CD14-positive monocyte (primary cell): ENCODE data around the gene AMZ1. TPM values are rescaled to one million over a fixed set of nuclear protein-coding genes. Genes with fewer than 3 reads are reported as not detected.
A peak's percentile ranks its signal among the peaks of the same experiment; 100 is the strongest.

Source experiments
- DNase-seq, 3 donors: peaks; one replicate each; pipeline ENCODE4 v3.0.0-alpha.2; 2011 to 2022
- H2AFZ ChIP-seq: 2 replicates; pipeline ENCODE4 v1.6.0; 2012; ENCODE audit warnings: mild to moderate bottlenecking, low read depth, low read length, inconsistent platforms; ENCODE audit not compliant: insufficient read depth, poor library complexity, severe bottlenecking
- H3K27ac ChIP-seq, 2 donors: 1 replicate in 1 of 2; 2 replicates in 1 of 2; pipeline ENCODE4 v1.5.1; 2012 to 2013; ENCODE audit warnings: low read length in 2 of 2, control low read depth in 1 of 2, inconsistent platforms in 1 of 2, low read depth in 1 of 2, mild to moderate bottlenecking in 1 of 2
- H3K27me3 ChIP-seq, 2 donors: one replicate each; pipeline versions ENCODE4 v1.6.0 to v1.6.1; 2011 to 2013; ENCODE audit warnings: low read length in 2 of 2; ENCODE audit not compliant: control insufficient read depth in 2 of 2, insufficient read depth in 2 of 2
- H3K36me3 ChIP-seq, 2 donors: replicated peaks in 1 of 2; 1 replicate in 1 of 2; 2 replicates in 1 of 2; pipeline versions ENCODE4 v1.5.1 to v1.6.1; 2012 to 2013; ENCODE audit warnings: low read length in 2 of 2, control low read depth in 1 of 2, inconsistent platforms in 1 of 2, mild to moderate bottlenecking in 1 of 2; ENCODE audit not compliant: insufficient read depth in 2 of 2, control insufficient read depth in 1 of 2
- H3K4me1 ChIP-seq, 2 donors: 1 replicate in 1 of 2; 2 replicates in 1 of 2; pipeline versions ENCODE4 v1.5.1 to v1.6.1; 2012 to 2013; ENCODE audit warnings: low read length in 2 of 2, control low read depth in 1 of 2, inconsistent platforms in 1 of 2, mild to moderate bottlenecking in 1 of 2, moderate library complexity in 1 of 2; ENCODE audit not compliant: insufficient read depth in 2 of 2, control insufficient read depth in 1 of 2
- H3K4me2 ChIP-seq: replicated peaks from 2 replicates; pipeline ENCODE3; 2012; ENCODE audit warnings: low read length, moderate library complexity, mild to moderate bottlenecking; ENCODE audit not compliant: poor library complexity, severe bottlenecking; ENCODE audit errors: extremely low read depth
- H3K4me3 ChIP-seq, 3 experiments: fragments of 200-600 bp in 1 of 3; sonication (generic) in 1 of 3; replicated peaks in 1 of 3; 1 replicate in 2 of 3; 2 replicates in 1 of 3; pipeline ENCODE4 v1.5.1; 2011 to 2013; ENCODE audit warnings: low read length in 3 of 3, mild to moderate bottlenecking in 3 of 3, control low read depth in 2 of 3, low read depth in 2 of 3, inconsistent platforms in 1 of 3, moderate library complexity in 1 of 3
- H3K79me2 ChIP-seq: 2 replicates; pipeline ENCODE4 v1.6.0; 2012; ENCODE audit warnings: mild to moderate bottlenecking, control low read depth, inconsistent platforms, low read length, moderate library complexity; ENCODE audit not compliant: insufficient read depth
- H3K9ac ChIP-seq: 2 replicates; pipeline ENCODE4 v1.6.0; 2017; ENCODE audit warnings: low read length, mild to moderate bottlenecking; ENCODE audit not compliant: insufficient read depth, poor library complexity, severe bottlenecking
- H3K9me3 ChIP-seq, 2 donors: replicated peaks in 1 of 2; 1 replicate in 1 of 2; 2 replicates in 1 of 2; pipeline versions ENCODE4 v1.5.1 to v1.6.1; 2012 to 2013; ENCODE audit warnings: low read length in 2 of 2, control low read depth in 1 of 2; ENCODE audit not compliant: control insufficient read depth in 1 of 2, insufficient read depth in 1 of 2
- H4K20me1 ChIP-seq: 2 replicates; pipeline ENCODE4 v1.6.0; 2012; ENCODE audit warnings: mild to moderate bottlenecking, low read length, control low read depth, moderate library complexity; ENCODE audit not compliant: insufficient read depth
- H3K27ac Mint-ChIP-seq, 7 donors: one replicate each; pipeline ENCODE4 v1.8.0; 2020; ENCODE audit warnings: mild to moderate bottlenecking in 7 of 7, mixed read lengths in 7 of 7, moderate library complexity in 6 of 7, inconsistent platforms in 2 of 7
- H3K27me3 Mint-ChIP-seq, 3 donors: one replicate each; pipeline ENCODE4 v1.8.0; 2021 to 2022; ENCODE audit warnings: low read depth in 3 of 3, mild to moderate bottlenecking in 3 of 3, mixed read lengths in 3 of 3, moderate library complexity in 3 of 3, inconsistent platforms in 1 of 3
- H3K36me3 Mint-ChIP-seq, 2 donors: one replicate each; pipeline ENCODE4 v1.8.0; 2020; ENCODE audit warnings: mixed read lengths in 2 of 2, inconsistent platforms in 1 of 2, mild to moderate bottlenecking in 1 of 2
- H3K4me1 Mint-ChIP-seq: one replicate; pipeline ENCODE4 v1.8.0; 2020; ENCODE audit warnings: mild to moderate bottlenecking, mixed read lengths
- H3K4me3 Mint-ChIP-seq, 2 donors: one replicate each; pipeline ENCODE4 v1.8.0; 2020; ENCODE audit warnings: mild to moderate bottlenecking in 2 of 2, mixed read lengths in 2 of 2, moderate library complexity in 1 of 2
- H3K9me3 Mint-ChIP-seq, 7 donors: one replicate each; pipeline ENCODE4 v1.8.0; 2020 to 2022; ENCODE audit warnings: mixed read lengths in 7 of 7, mild to moderate bottlenecking in 6 of 7, moderate library complexity in 6 of 7, inconsistent platforms in 2 of 7
- CTCF ChIP-seq: fragments of 200-600 bp; IDR thresholded peaks from one replicate; pipeline ENCODE4 v1.8.0; 2022; ENCODE audit warnings: antibody characterized with exemption, mild to moderate bottlenecking
- WGBS: methylation state at CpG from one replicate; pipeline ENCODE4 v1.1.5; 2013; ENCODE audit warnings: missing lambda C conversion rate; ENCODE audit not compliant: insufficient coverage; 5-methylcytosine and 5-hydroxymethylcytosine counted together
- intact Hi-C, 2 donors: fragments of 100-400 bp; cut with micrococcal nuclease; formaldehyde crosslinking; loops; one replicate each; pipeline versions ENCODE4 v1.15.0 to v1.15.1; 2023
- polyA plus RNA-seq, 3 donors: library from polyadenylated mRNA; depleted of rRNA in 1 of 3; unstranded in 2 of 3; stranded (reverse) in 1 of 3; fragments of 300-500 nt in 2 of 3; fragments of >200 nt in 1 of 3; fragmentation: Illumina TruSeq in 2 of 3; gene quantifications; 1 replicate in 2 of 3; 2 replicates in 1 of 3; pipeline ENCODE4 v1.2.3, GENCODE V29; 2012 to 2021

The AMZ1 gene
- polyA plus RNA-seq, 3 donors = 0.09 to 0.25 (median 0.14) TPM

- Mint-ChIP-seq H3K4me1 (peaks cover 43% of the 10 kb centered on the region), H3K27me3 (peaks cover 34 to 43% (median 36%) of the 10 kb centered on the region in 3 donors), H3K4me3 (peak overlapping the region; percentile 48 to 57), H3K36me3 (peaks cover 34 to 44% of the 10 kb centered on the region in 2 donors), H3K27ac (peak overlapping the region in 1 of 7 donors; percentile 30), H3K9me3 (peaks cover 0 to 6% (median 2%) of the 10 kb centered on the region in 7 donors)
- WGBS = 92% methylated on average over 14 of the region's 16 CpGs
- no peak overlapping the region for H2AFZ ChIP-seq
- no peak overlapping the region for H3K27ac ChIP-seq
- no peaks in the 10 kb centered on the region for H3K79me2 ChIP-seq
- H3K27me3 ChIP-seq = peaks cover 0 to 22% of the 10 kb centered on the region in 2 donors
- no peak for TF ChIP-seq CTCF
- intact Hi-C loops = loop anchor here in 1 of 2 donors (5.0 kb wide), 1 partner anchor 122 kb away; the partner anchor contains the start of gene GNA12
- H4K20me1 ChIP-seq = no peaks in the 10 kb centered on the region
- no peak overlapping the region for H3K4me3 ChIP-seq
- no peak for DNase-seq
- H3K4me2 ChIP-seq = no peak overlapping the region
- H3K9me3 ChIP-seq = no peaks in the 10 kb centered on the region
- peaks cover 38 to 48% of the 10 kb centered on the region in 2 donors for H3K4me1 ChIP-seq
- no peak overlapping the region for H3K9ac ChIP-seq
- peaks cover 0 to 3% of the 10 kb centered on the region in 2 donors for H3K36me3 ChIP-seq
Observed at GRCh38 chr7:2720024-2720423, 32.0 kb downstream of the AMZ1 start.

DNA sequence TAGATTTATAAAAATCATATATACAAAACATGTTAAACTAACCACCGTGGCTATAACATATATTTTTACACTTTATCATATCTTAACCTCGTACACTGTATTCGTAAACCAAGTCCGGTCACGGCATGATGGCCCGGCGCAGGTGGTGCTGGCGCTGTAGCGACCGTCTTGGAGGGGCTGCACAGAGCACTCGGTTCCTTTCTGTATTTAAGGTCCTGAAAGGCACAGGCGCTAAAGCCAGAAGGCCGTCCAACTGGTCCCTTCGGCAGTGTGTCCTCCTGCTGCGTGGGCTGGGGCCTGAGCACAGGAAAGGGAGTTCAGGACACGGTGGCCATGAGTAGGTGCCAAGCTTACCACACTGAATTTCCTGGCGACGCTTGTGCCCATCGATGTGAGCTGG is 33.8 kb downstream of the AMZ1 start:
- no peak overlapping the region for H3K27ac ChIP-seq
- H3K36me3 ChIP-seq = peaks cover 9 to 13% of the 10 kb centered on the region in 2 donors
- Mint-ChIP-seq H3K4me1 (peaks cover 27% of the 10 kb centered on the region), H3K36me3 (peaks cover 52 to 54% of the 10 kb centered on the region in 2 donors), H3K27ac (no peak overlapping the region), H3K27me3 (peaks cover 31 to 32% (median 32%) of the 10 kb centered on the region in 3 donors), H3K4me3 (no peak overlapping the region), H3K9me3 (peaks cover 0 to 3% (median 1%) of the 10 kb centered on the region in 7 donors)
- no peak overlapping the region for H2AFZ ChIP-seq
- DNase-seq = no peak
- WGBS = 95% methylated on average over 19 of the region's 19 CpGs
- intact Hi-C loops = loop anchor here in 1 of 2 donors (5.0 kb wide), 1 partner anchor 120 kb away; the partner anchor contains the start of gene GNA12
- no peaks in the 10 kb centered on the region for H4K20me1 ChIP-seq
- H3K9ac ChIP-seq = no peak overlapping the region
- H3K4me2 ChIP-seq = no peak overlapping the region
- H3K4me1 ChIP-seq = peaks cover 23 to 29% of the 10 kb centered on the region in 2 donors
- H3K4me3 ChIP-seq = no peak overlapping the region
- peaks cover 0 to 21% of the 10 kb centered on the region in 2 donors for H3K27me3 ChIP-seq
- no peaks in the 10 kb centered on the region for H3K79me2 ChIP-seq
- TF ChIP-seq CTCF = no peak
- no peaks in the 10 kb centered on the region for H3K9me3 ChIP-seq
